Esophagus squamous epithelium (tissue), 5 donors: Measurements from ENCODE around the gene RAB40AL. TPM values are rescaled to one million over a fixed set of nuclear protein-coding genes. Genes with fewer than 3 reads are reported as not detected.
A peak's percentile ranks its signal among the peaks of the same experiment; 100 is the strongest.
"Not testable (repeated sequence)": the region's sequence is repeated elsewhere in the genome, so short reads cannot be mapped to it uniquely, and the experiment has no call there.

Experiments
- DNase-seq: peaks from one replicate; lab custom pipeline; 2025; lab: John Stamatoyannopoulos, UW
- H3K27ac ChIP-seq, 4 donors: fragments of 200-600 bp; sonication (generic); one replicate each; pipeline ENCODE4 v1.5.1; 2016 to 2019; ENCODE audit warnings: mild to moderate bottlenecking in 1 of 4
- H3K27me3 ChIP-seq, 4 donors: fragments of 200-600 bp; sonication (generic); 1 replicate in 3 of 4; 2 replicates in 1 of 4; pipeline versions ENCODE4 v1.5.1 to v1.6.0; 2017 to 2021; ENCODE audit warnings: antibody characterized with exemption in 1 of 4
- H3K36me3 ChIP-seq, 3 donors: fragments of 200-600 bp; sonication (generic); one replicate each; pipeline ENCODE4 v1.5.1; 2016 to 2019
- H3K4me1 ChIP-seq, 3 donors: fragments of 200-600 bp; sonication (generic); one replicate each; pipeline ENCODE4 v1.5.1; 2017 to 2019
- H3K4me3 ChIP-seq, 4 donors: fragments of 200-600 bp; sonication (generic); 1 replicate in 3 of 4; 2 replicates in 1 of 4; pipeline ENCODE4 v1.5.1; 2016 to 2019; ENCODE audit warnings: mild to moderate bottlenecking in 2 of 4, moderate library complexity in 1 of 4
- H3K9me3 ChIP-seq, 3 donors: fragments of 200-600 bp; sonication (generic); one replicate each; pipeline ENCODE4 v1.5.1; 2016 to 2019
- POLR2A ChIP-seq, 4 donors: fragments of 450-650 bp; IDR thresholded peaks; one replicate each; pipeline ENCODE4 v1.6.1; 2017; ENCODE audit warnings: antibody characterized with exemption in 4 of 4, mild to moderate bottlenecking in 4 of 4, moderate library complexity in 3 of 4
- WGBS, 2 donors: methylation state at CpG; one replicate each; pipeline ENCODE4 v1.1.5; 2018; 5-methylcytosine and 5-hydroxymethylcytosine counted together
- intact Hi-C: fragments of 100-400 bp; cut with DNase I; formaldehyde crosslinking; loops from one replicate; pipeline ENCODE4 v1.15.0; 2022
- total RNA-seq, 4 donors: library from RNA; depleted of rRNA; stranded (reverse); fragments of >200 nt; gene quantifications; one replicate each; pipeline ENCODE4 v1.1.0, GENCODE V29; 2016
- TF ChIP-seq, protein P1 (sequence below), 6 experiments: fragments of 450-650 bp in 4 of 6; fragments of 200-600 bp in 2 of 6; sonication (generic) in 2 of 6; IDR thresholded peaks; one replicate each; pipeline ENCODE4 v1.5.1; 2016 to 2019; ENCODE audit warnings: antibody characterized with exemption in 6 of 6, mild to moderate bottlenecking in 4 of 6, moderate library complexity in 4 of 6
- donor health status: DM: yes; HTN: yes; CAD: no.

RAB40AL gene, protein sequence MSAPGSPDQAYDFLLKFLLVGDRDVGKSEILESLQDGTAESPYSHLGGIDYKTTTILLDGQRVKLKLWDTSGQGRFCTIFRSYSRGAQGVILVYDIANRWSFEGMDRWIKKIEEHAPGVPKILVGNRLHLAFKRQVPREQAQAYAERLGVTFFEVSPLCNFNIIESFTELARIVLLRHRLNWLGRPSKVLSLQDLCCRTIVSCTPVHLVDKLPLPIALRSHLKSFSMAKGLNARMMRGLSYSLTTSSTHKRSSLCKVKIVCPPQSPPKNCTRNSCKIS
- total RNA-seq = under 1 TPM in 3 of 4 donors, not detected in 1; 0.42 to 0.95 (median 0.61) TPM

DNA sequence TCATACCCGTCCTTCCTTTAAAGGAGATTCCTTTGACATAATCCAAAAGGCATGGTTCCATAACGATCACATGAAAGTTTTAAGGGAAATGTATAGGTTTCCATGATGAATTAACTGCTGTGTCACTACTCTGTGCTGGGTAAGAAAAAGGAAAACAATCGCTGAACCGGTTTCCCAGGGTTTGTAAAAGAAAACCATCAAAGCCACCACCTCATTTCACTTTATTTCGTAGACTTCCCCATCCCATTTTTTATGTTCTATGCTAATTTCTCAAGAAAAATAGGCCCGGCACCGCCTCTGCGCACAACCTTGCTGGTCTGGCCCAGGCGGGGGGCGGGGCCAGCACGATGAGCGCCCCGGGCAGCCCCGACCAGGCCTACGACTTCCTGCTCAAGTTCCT is at the start of gene RAB40AL:
RAB40AL (plus strand) TSS at position 301 of the 400 bp plus-strand sequence; CDS start at position 348, 47 bp downstream.
- H3K27ac ChIP-seq, H3K27me3 ChIP-seq, H3K36me3 ChIP-seq, H3K4me3 ChIP-seq, H3K4me1 ChIP-seq, H3K9me3 ChIP-seq, DNase-seq, intact Hi-C loops: not testable (repeated sequence)
- WGBS, 2 donors = 72 to 77% methylated on average over 5 to 15 of the region's 15 CpGs

DNA sequence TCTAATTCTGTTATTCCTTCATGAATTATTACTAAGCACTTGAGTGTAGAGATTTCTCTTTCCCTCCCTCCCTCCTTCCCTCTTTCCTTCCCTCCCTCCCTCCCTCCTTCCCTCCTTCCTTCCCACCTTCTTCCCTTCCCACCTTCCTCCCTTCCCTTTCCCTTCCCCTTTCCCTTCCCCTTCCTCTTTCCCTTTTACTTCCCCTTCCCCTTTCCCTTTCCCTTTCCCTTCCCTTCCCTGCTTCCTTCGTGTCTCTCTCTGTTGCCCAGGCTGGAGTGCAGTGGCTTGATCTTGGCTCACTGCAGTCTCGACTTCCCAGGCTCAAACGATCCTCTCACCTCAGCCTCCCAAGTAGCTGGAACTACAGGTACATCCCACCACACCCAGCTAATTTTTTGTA is 49.4 kb upstream of the RAB40AL start:
- H3K4me3 ChIP-seq = no peak overlapping the region
- intact Hi-C loops = no loop called here
- no peaks in the 10 kb centered on the region for H3K36me3 ChIP-seq
- H3K27me3 ChIP-seq = no peaks in the 10 kb centered on the region
- DNase-seq = no peak
- no peak for TF ChIP-seq POLR2A (IDR thresholded peaks at IDR 0.05)
- TF ChIP-seq, protein P1, sequence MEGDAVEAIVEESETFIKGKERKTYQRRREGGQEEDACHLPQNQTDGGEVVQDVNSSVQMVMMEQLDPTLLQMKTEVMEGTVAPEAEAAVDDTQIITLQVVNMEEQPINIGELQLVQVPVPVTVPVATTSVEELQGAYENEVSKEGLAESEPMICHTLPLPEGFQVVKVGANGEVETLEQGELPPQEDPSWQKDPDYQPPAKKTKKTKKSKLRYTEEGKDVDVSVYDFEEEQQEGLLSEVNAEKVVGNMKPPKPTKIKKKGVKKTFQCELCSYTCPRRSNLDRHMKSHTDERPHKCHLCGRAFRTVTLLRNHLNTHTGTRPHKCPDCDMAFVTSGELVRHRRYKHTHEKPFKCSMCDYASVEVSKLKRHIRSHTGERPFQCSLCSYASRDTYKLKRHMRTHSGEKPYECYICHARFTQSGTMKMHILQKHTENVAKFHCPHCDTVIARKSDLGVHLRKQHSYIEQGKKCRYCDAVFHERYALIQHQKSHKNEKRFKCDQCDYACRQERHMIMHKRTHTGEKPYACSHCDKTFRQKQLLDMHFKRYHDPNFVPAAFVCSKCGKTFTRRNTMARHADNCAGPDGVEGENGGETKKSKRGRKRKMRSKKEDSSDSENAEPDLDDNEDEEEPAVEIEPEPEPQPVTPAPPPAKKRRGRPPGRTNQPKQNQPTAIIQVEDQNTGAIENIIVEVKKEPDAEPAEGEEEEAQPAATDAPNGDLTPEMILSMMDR (IDR thresholded peaks at IDR 0.05) = no peak
- H3K27ac ChIP-seq = no peak overlapping the region
- H3K9me3 ChIP-seq = no peaks in the 10 kb centered on the region
- H3K4me1 ChIP-seq = no peaks in the 10 kb centered on the region
- 80 to 100% methylated on average over 1 to 3 of the region's 3 CpGs for WGBS, 2 donors

DNA sequence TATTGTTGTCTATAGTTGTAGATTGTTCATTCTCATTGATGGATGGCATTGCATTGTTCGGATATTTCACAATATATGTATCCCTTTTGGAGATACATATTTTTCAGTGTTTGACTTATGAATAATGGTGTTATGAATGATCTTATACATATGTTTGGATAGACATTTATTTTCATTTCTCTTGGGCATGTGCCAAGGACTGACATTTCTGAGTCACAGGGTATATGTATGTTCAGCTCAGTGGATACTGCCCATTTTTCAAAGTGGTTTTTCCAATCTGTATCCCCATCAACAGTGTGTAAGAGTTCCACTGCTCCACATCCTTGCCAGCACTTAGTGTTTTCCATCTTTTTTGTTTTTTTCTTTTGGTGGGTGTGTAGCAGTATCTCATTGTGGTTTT is 45.0 kb upstream of the RAB40AL start:
- no peak for DNase-seq
- intact Hi-C loops = no loop called here
- H3K36me3 ChIP-seq = no peaks in the 10 kb centered on the region
- H3K9me3 ChIP-seq = no peaks in the 10 kb centered on the region
- 39 to 50% methylated on average over 1 of the region's 1 CpG for WGBS, 2 donors
- H3K4me1 ChIP-seq = no peaks in the 10 kb centered on the region
- no peak overlapping the region for H3K27ac ChIP-seq
- no peak for TF ChIP-seq POLR2A (IDR thresholded peaks at IDR 0.05)
- TF ChIP-seq, protein P1 (IDR thresholded peaks at IDR 0.05) = no peak
- no peaks in the 10 kb centered on the region for H3K27me3 ChIP-seq
- no peak overlapping the region for H3K4me3 ChIP-seq

DNA sequence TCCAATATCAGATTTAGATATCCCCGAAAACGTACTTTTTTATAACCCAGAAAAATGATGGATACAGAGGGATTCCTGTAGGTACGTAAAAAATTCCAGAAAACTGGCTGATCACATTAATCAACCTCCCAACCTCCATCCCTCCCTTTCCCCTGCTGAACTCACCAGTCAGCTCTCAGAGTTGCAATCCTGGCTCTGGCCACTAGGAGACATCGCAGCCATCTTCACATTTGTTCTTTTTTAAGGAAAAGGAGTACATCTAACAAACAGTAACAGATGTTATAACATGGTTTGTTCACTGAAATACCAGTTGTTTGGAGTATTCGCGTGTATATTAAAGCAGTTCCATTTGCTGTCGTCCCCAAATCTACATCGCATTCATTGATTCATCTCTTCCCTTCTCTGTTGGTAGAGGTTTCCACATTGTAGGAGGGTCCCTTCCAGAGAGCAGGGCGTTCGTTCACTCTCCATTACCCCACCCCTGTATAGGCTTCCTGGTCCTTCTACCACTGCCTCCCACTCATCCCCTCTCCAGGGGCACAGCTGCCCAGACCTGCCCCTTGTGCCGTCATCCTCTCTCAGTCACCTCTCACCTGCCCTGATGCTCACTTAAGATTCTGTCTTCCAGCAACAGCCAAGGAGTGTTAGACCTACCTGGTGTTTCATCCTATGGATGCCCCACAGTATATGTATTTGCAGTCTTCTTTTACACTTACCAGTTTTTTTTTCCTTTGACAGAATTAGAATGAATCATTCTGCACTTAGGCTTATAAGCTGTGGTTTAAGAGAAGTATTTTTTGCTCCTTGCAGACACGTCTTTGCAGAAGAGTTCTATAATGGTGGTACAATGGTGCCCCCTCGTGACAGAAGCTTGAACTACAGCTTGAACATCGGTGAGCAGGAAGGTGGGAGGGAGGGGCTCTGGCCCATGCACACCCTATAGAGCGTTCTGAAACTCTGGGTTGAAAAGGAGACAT is 36.8 kb upstream of the RAB40AL start:
- no peak for DNase-seq
- intact Hi-C loops = no loop called here
- H3K4me1 ChIP-seq = no peaks in the 10 kb centered on the region
- no peak overlapping the region for H3K27ac ChIP-seq
- TF ChIP-seq POLR2A (IDR thresholded peaks at IDR 0.05) = no peak
- TF ChIP-seq, protein P1 (IDR thresholded peaks at IDR 0.05) = peak in 5 of 6 experiments; percentile 17 to 65 (median 49)
- H3K9me3 ChIP-seq = no peaks in the 10 kb centered on the region
- WGBS, 2 donors = 38 to 41% methylated on average over 13 to 15 of the region's 15 CpGs
- H3K27me3 ChIP-seq = no peaks in the 10 kb centered on the region
- no peak overlapping the region for H3K4me3 ChIP-seq
- peaks cover 0 to 1% (median 0%) of the 10 kb centered on the region in 3 donors for H3K36me3 ChIP-seq

DNA sequence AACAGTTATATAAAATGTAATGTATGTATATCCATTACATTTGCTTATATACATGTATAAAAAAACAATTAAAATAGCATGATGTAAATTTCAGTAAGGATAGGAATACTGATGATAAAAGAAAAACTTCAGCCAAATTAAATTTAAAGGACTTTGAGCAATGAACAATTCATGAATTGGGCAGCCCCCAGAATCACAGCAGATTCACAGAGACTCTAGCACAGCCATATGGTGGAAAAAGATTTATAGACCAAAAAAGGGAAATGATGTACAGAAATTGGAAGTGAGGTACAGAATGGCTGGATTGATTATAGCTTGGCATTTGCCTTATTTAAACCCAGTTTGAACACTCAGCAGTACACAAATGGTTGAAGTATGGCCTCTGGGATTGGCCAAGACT is 34.7 kb upstream of the RAB40AL start:
- H3K4me1 ChIP-seq = no peaks in the 10 kb centered on the region
- no peaks in the 10 kb centered on the region for H3K27me3 ChIP-seq
- intact Hi-C loops = no loop called here
- H3K4me3 ChIP-seq = no peak overlapping the region
- H3K36me3 ChIP-seq = peaks cover 0 to 16% (median 0%) of the 10 kb centered on the region in 3 donors
- DNase-seq = no peak
- no peak overlapping the region for H3K27ac ChIP-seq
- no peak for TF ChIP-seq POLR2A (IDR thresholded peaks at IDR 0.05)
- TF ChIP-seq, protein P1 (IDR thresholded peaks at IDR 0.05) = no peak
- no peaks in the 10 kb centered on the region for H3K9me3 ChIP-seq
